Testis (tissue), 3 donors: ENCODE results near the gene SCO2. TPM values are rescaled to one million over a fixed set of nuclear protein-coding genes. Genes with fewer than 3 reads are reported as not detected.
"Not testable (repeated sequence)": the region's sequence is repeated elsewhere in the genome, so short reads cannot be mapped to it uniquely, and the experiment has no call there.

Experiments
- DNase-seq: peaks from one replicate; pipeline ENCODE4 v3.0.0-alpha.2; 2019
- H3K27ac ChIP-seq, 2 donors: fragments of 200-600 bp; sonication (generic); one replicate each; pipeline ENCODE4 v1.5.1; 2019
- H3K27me3 ChIP-seq: fragments of 200-600 bp; sonication (generic); one replicate; pipeline ENCODE4 v1.5.1; 2019
- H3K36me3 ChIP-seq: fragments of 200-600 bp; sonication (generic); one replicate; pipeline ENCODE4 v1.5.1; 2017; ENCODE audit warnings: low read depth; ENCODE audit errors: missing control alignments
- H3K4me1 ChIP-seq: fragments of 200-600 bp; sonication (generic); one replicate; pipeline ENCODE4 v1.5.1; 2019
- H3K4me3 ChIP-seq, 2 donors: fragments of 200-600 bp; sonication (generic); one replicate each; pipeline ENCODE4 v1.5.1; 2017 to 2019
- H3K9me3 ChIP-seq: fragments of 200-600 bp; sonication (generic); one replicate; pipeline ENCODE4 v1.5.1; 2017
- POLR2A ChIP-seq: fragments of 450-650 bp; IDR thresholded peaks from one replicate; pipeline ENCODE4 v1.6.1; 2017; ENCODE audit warnings: antibody characterized with exemption, mild to moderate bottlenecking, moderate library complexity
- WGBS, 2 donors: methylation state at CpG; one replicate each; pipeline ENCODE4 v1.1.5; 2018; 5-methylcytosine and 5-hydroxymethylcytosine counted together
- intact Hi-C: fragments of 100-400 bp; cut with DNase I; formaldehyde crosslinking; loops from one replicate; pipeline ENCODE4 v1.15.1; 2023; ENCODE audit warnings: low total_unique reads
- polyA plus RNA-seq: library from polyadenylated mRNA; stranded (reverse); fragments of 350-450 nt; fragmentation: Illumina TruSeq; extraction: RNeasy Lipid Tissue Mini Kit (QIAGEN cat#74804); gene quantifications from one replicate; pipeline ENCODE4 v1.2.3, GENCODE V29; 2014; ENCODE audit warnings: low read depth, low replicate concordance; ENCODE audit not compliant: insufficient read depth
- total RNA-seq, 2 donors: library from RNA; depleted of rRNA; stranded (reverse); fragments of >200 nt; gene quantifications; one replicate each; pipeline ENCODE4 v1.2.3, GENCODE V29; 2016
- TF ChIP-seq, protein P1 (sequence below), 3 experiments: fragments of 450-650 bp in 2 of 3; fragments of 200-600 bp in 1 of 3; sonication (generic) in 1 of 3; IDR thresholded peaks; one replicate each; pipeline ENCODE4 v1.5.1; 2016 to 2019; ENCODE audit warnings: antibody characterized with exemption in 3 of 3, mild to moderate bottlenecking in 2 of 3, moderate library complexity in 1 of 3

The SCO2 gene
- total and polyA plus RNA-seq, 3 donors from 2014 or later: 1.8 to 4.8 (median 4.1) TPM

DNA sequence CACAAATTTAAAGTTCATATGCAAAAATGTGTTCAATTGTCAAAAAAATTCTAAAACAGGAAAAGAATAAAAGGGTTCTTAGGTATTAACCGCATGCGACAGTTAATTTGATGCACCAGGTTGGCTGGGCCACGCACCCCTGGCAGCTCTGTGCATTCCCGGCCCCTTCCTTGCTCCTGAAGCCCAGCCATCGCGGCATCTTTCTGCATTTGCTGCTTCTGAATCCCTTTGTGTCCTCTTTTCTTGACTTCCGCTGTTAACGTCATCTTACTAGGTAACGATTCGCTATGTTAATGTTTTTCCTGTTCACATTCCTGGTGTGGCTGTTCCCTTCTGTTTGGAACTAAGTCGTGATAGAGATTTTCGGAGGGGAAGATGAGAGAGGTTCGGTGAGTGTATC, 12.4 kb upstream of the SCO2 start:
- H3K9me3 ChIP-seq: no peaks in the 10 kb centered on the region
- intact Hi-C loops: no loop called here
- no peaks in the 10 kb centered on the region for H3K27me3 ChIP-seq
- TF ChIP-seq, protein P1, sequence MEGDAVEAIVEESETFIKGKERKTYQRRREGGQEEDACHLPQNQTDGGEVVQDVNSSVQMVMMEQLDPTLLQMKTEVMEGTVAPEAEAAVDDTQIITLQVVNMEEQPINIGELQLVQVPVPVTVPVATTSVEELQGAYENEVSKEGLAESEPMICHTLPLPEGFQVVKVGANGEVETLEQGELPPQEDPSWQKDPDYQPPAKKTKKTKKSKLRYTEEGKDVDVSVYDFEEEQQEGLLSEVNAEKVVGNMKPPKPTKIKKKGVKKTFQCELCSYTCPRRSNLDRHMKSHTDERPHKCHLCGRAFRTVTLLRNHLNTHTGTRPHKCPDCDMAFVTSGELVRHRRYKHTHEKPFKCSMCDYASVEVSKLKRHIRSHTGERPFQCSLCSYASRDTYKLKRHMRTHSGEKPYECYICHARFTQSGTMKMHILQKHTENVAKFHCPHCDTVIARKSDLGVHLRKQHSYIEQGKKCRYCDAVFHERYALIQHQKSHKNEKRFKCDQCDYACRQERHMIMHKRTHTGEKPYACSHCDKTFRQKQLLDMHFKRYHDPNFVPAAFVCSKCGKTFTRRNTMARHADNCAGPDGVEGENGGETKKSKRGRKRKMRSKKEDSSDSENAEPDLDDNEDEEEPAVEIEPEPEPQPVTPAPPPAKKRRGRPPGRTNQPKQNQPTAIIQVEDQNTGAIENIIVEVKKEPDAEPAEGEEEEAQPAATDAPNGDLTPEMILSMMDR (IDR thresholded peaks at IDR 0.05): no peak
- TF ChIP-seq POLR2A: no peak
- H3K4me3 ChIP-seq: no peak overlapping the region
- H3K4me1 ChIP-seq: no peaks in the 10 kb centered on the region
- H3K36me3 ChIP-seq: no peaks in the 10 kb centered on the region
- 84 to 89% methylated on average over 13 of the region's 13 CpGs for WGBS, 2 donors
- no peak for DNase-seq
- H3K27ac ChIP-seq: no peak overlapping the region

- H3K4me1 ChIP-seq: peaks cover 6% of the 10 kb centered on the region
- no peaks in the 10 kb centered on the region for H3K9me3 ChIP-seq
- 72 to 77% methylated on average over 3 of the region's 3 CpGs for WGBS, 2 donors
- no peak overlapping the region for H3K4me3 ChIP-seq
- H3K36me3 ChIP-seq: no peaks in the 10 kb centered on the region
- TF ChIP-seq, protein P1 (IDR thresholded peaks at IDR 0.05): no peak
- TF ChIP-seq POLR2A: no peak
- no peaks in the 10 kb centered on the region for H3K27me3 ChIP-seq
- DNase-seq: no peak
- intact Hi-C loops: no loop called here
- no peak overlapping the region for H3K27ac ChIP-seq
Measured at GRCh38 chr22:50536226-50536625, 10.8 kb upstream of the SCO2 start.

GRCh38 chr22:50535113-50535512, 9.7 kb upstream of the SCO2 start:
- TF ChIP-seq, protein P1 (IDR thresholded peaks at IDR 0.05): no peak
- no peak for TF ChIP-seq POLR2A
- 86 to 87% methylated on average over 8 of the region's 8 CpGs for WGBS, 2 donors
- no peaks in the 10 kb centered on the region for H3K36me3 ChIP-seq

DNA sequence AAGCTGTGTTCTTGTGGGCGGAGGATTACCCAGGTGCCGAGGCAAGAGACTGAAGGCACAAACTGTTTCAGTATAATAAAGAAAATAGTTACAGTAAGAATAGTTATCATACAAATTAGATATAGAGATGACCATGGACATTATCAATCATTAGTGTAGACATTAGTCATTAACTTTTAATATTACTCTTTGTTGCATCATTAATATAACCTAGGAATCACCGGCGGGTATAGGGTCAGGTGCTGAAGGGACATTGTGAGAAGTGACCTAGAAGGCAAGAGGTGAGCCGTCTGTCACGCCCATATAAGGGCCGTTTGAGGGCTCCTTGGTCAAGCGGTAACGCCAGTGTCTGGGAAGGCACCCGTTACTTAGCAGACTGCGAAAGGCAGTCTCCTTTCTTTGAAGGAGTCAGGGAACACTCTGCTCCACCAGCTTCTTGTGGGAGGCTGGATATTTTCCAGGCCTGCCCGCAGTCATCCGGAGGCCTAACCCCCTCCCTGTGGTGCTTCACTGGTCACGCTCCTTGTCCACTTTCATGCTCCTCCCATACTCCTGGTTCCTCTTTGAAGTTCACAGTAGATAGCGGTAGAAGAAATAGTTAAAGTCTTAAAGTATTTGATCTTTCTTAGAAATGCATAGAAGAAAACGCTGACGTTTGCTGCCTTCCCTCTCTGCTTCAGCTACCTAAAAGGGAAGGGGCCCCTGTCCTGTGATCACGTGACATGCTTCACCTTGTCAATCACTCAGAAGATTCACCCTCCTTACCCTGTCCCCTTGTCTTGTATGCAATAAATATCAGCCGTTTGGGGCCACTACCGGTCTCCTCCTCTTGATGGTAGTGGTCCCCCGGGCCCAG, 8.7 kb upstream of the SCO2 start:
- H3K4me1 ChIP-seq: peaks cover 14% of the 10 kb centered on the region
- WGBS, 2 donors: 37 to 50% methylated on average over 20 to 21 of the region's 21 CpGs
- H3K36me3 ChIP-seq, intact Hi-C loops, H3K9me3 ChIP-seq, H3K4me3 ChIP-seq, H3K27me3 ChIP-seq: not testable (repeated sequence)
- peak overlapping the region; percentile 39 to 51 for H3K27ac ChIP-seq
- DNase-seq: peak; percentile 72

More at GRCh38 chr22:50535113-50535512, 9.7 kb upstream of the SCO2 start:
- H3K27ac ChIP-seq: no peak overlapping the region
- intact Hi-C loops: no loop called here
- H3K9me3 ChIP-seq: no peaks in the 10 kb centered on the region
- H3K27me3 ChIP-seq: no peaks in the 10 kb centered on the region
- H3K4me3 ChIP-seq: no peak overlapping the region
- peaks cover 14% of the 10 kb centered on the region for H3K4me1 ChIP-seq
- DNase-seq: no peak

DNA sequence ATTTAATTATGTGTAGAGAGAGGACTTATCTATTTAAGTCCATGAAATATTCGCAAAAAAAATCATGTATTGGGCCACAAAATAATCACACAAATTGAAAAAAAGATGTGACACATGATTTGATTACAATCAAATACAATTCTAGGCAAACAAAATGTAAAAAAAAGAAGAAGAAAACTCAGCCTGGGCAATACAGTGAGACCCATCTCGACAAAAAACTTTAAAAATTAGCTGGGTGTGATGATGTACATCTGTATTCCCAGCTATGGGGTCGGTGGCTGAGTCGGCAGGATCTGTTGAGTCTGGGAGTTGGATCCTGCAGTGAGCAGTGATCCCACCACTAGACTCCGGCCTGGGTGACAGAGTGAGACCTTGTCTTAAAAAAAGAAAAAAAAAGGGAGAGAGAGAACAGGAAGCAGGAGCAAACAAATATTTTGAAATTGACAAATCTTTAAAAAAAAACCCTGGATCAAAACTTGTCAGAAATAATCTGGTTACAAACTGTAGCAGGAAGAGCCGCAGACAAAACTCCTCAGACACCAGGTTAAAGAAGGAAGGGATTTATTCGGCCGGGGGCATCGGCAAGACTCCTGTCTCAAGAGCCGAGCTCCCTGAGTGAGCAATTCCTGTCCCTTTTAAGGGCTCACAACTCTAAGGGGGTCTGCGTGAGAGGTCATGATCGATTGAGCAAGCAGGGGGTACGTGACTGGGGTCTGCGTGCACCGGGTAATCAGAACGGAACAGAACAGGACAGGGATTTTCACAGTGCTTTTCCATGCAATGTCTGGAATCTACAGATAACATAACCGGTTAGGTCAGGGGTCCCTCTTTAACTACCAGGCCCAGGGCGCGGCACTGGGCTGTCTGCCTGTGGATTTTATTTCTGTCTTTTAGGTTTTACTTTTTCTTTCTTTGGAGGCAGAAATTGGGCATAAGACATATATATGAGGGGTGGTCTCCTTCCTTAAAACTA, 7.7 kb upstream of the SCO2 start:
- DNase-seq: no peak
- WGBS, 2 donors: 76 to 77% methylated on average over 19 of the region's 19 CpGs
- no peak for TF ChIP-seq POLR2A
- TF ChIP-seq, protein P1 (IDR thresholded peaks at IDR 0.05): no peak
- H3K27me3 ChIP-seq: no peaks in the 10 kb centered on the region
- no peaks in the 10 kb centered on the region for H3K36me3 ChIP-seq
- peaks cover 14% of the 10 kb centered on the region for H3K4me1 ChIP-seq
- intact Hi-C loops: no loop called here
- H3K9me3 ChIP-seq: no peaks in the 10 kb centered on the region
- no peak overlapping the region for H3K4me3 ChIP-seq
- H3K27ac ChIP-seq: peak overlapping the region in 1 of 2 donors; percentile 64
